Measurements from ENCODE around the gene DDX6.

The DDX6 gene, protein sequence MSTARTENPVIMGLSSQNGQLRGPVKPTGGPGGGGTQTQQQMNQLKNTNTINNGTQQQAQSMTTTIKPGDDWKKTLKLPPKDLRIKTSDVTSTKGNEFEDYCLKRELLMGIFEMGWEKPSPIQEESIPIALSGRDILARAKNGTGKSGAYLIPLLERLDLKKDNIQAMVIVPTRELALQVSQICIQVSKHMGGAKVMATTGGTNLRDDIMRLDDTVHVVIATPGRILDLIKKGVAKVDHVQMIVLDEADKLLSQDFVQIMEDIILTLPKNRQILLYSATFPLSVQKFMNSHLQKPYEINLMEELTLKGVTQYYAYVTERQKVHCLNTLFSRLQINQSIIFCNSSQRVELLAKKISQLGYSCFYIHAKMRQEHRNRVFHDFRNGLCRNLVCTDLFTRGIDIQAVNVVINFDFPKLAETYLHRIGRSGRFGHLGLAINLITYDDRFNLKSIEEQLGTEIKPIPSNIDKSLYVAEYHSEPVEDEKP

GRCh38 chr11:118791111-118791960 is at the start of gene DDX6:
Gene DDX6 (minus strand): TSS chr11:118791164. CDS start chr11:118786251, 4,913 bp downstream.
- 0 out of 2 replicates have a peak, but pooled peaks cover 4% of the 10 kb centered on the region for H3K4me1 ChIP-seq (ENCODE audit: control insufficient read depth, insufficient read depth, low read length)
- CTCF ChIA-PET = interaction anchor here (0.6 to 2.8 kb wide), 7 partner anchors 10 to 176 kb away, joined by 3 to 9 read pairs (median 3); no protein-coding TSS in a partner anchor
- H3K27ac ChIP-seq (ENCODE audit: extremely low read depth, low read depth, low read length) = peak within 1 kb of the TSS; percentile 97
- H3K36me3 ChIP-seq (ENCODE audit: control insufficient read depth in 2 of 2, insufficient read depth in 1 of 2, low read length in 2 of 2) = no peaks in the 10 kb centered on the region
- POLR2A ChIA-PET = interaction anchor here (0.6 to 3.2 kb wide), 13 partner anchors 8 to 294 kb away, joined by 3 to 17 read pairs (median 6); partner anchors contain the start of genes HMBS and PHLDB1
- peak within 1 kb of the TSS; percentile 97 for H3K4me3 ChIP-seq (ENCODE audit: low read depth, low read length)
- H3K9me3 ChIP-seq (ENCODE audit: control insufficient read depth, insufficient read depth, low read depth, low read length) = no peaks in the 10 kb centered on the region
- peak; percentile 71; the same call in 1 of the 2 replicates for TF ChIP-seq ZFP37 (tag by site-specific recombination; IDR thresholded peaks at IDR 0.05)
- peak; percentile 21; the same call in 1 of the 2 replicates for TF ChIP-seq WT1 (tag by site-specific recombination; IDR thresholded peaks at IDR 0.05)
- no peak for TF ChIP-seq HOXD13 (CRISPR knock-in tag; IDR thresholded peaks at IDR 0.05; ENCODE audit: borderline replicate concordance)
- TF ChIP-seq OVOL3 (tag by site-specific recombination; IDR thresholded peaks at IDR 0.05) = no peak
- TF ChIP-seq EGR2 (tag by site-specific recombination; IDR thresholded peaks at IDR 0.05; ENCODE audit: low read depth) = 0 out of 2 replicates have a peak, but pooled peaks have one; percentile 22
- TF ChIP-seq ZFHX2 (tag by site-specific recombination; conservative IDR thresholded peaks at IDR 0.05) = peak; percentile 55
- TF ChIP-seq KLF8 (tag by site-specific recombination; IDR thresholded peaks at IDR 0.05) = peak; percentile 39; the same call in 1 of the 2 replicates
- no peak for TF ChIP-seq ZNF114 (tag by site-specific recombination; IDR thresholded peaks at IDR 0.05)
- TF ChIP-seq ZNF335 (tag by site-specific recombination; conservative IDR thresholded peaks at IDR 0.05) = peak; percentile 72
- peak; percentile 64 for TF ChIP-seq GLIS1 (tag by site-specific recombination; IDR thresholded peaks at IDR 0.05)
- no peak for TF ChIP-seq ZNF571 (tag by site-specific recombination; IDR thresholded peaks at IDR 0.05)
- TF ChIP-seq ZBTB20 (tag by site-specific recombination; IDR thresholded peaks at IDR 0.05) = peak; percentile 39; the same call in 1 of the 2 replicates
- TF ChIP-seq ZNF660 (tag by site-specific recombination; IDR thresholded peaks at IDR 0.05) = peak; percentile 47; the same call in 1 of the 2 replicates
- TF ChIP-seq, protein P1, sequence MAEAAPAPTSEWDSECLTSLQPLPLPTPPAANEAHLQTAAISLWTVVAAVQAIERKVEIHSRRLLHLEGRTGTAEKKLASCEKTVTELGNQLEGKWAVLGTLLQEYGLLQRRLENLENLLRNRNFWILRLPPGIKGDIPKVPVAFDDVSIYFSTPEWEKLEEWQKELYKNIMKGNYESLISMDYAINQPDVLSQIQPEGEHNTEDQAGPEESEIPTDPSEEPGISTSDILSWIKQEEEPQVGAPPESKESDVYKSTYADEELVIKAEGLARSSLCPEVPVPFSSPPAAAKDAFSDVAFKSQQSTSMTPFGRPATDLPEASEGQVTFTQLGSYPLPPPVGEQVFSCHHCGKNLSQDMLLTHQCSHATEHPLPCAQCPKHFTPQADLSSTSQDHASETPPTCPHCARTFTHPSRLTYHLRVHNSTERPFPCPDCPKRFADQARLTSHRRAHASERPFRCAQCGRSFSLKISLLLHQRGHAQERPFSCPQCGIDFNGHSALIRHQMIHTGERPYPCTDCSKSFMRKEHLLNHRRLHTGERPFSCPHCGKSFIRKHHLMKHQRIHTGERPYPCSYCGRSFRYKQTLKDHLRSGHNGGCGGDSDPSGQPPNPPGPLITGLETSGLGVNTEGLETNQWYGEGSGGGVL (tag by site-specific recombination; IDR thresholded peaks at IDR 0.05) = peak; percentile 67
- 0 out of 2 replicates have a peak, but pooled peaks have one; percentile 30 for TF ChIP-seq ZSCAN5A (tag by site-specific recombination; IDR thresholded peaks at IDR 0.05)
- peak; percentile 28; the same call in 1 of the 2 replicates for TF ChIP-seq ZNF610 (tag by site-specific recombination; IDR thresholded peaks at IDR 0.05; ENCODE audit: borderline replicate concordance)
- TF ChIP-seq YY2 (tag by site-specific recombination; IDR thresholded peaks at IDR 0.05) = peak; percentile 74
- peak; percentile 89 for TF ChIP-seq ZNF366 (tag by site-specific recombination; conservative IDR thresholded peaks at IDR 0.05)
- TF ChIP-seq, protein P2, sequence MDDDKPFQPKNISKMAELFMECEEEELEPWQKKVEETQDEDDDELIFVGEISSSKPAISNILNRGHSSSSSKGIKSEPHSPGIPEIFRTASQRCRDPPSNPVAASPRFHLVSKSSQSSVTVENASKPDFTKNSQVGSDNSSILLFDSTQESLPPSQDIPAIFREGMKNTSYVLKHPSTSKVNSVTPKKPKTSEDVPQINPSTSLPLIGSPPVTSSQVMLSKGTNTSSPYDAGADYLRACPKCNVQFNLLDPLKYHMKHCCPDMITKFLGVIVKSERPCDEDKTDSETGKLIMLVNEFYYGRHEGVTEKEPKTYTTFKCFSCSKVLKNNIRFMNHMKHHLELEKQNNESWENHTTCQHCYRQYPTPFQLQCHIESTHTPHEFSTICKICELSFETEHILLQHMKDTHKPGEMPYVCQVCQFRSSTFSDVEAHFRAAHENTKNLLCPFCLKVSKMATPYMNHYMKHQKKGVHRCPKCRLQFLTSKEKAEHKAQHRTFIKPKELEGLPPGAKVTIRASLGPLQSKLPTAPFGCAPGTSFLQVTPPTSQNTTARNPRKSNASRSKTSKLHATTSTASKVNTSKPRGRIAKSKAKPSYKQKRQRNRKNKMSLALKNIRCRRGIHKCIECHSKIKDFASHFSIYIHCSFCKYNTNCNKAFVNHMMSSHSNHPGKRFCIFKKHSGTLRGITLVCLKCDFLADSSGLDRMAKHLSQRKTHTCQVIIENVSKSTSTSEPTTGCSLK (tag by site-specific recombination; IDR thresholded peaks at IDR 0.05) = no peak
- TF ChIP-seq ZBTB8A (tag by site-specific recombination; IDR thresholded peaks at IDR 0.05) = peak; percentile 96
- TF ChIP-seq ZNF24 (tag by site-specific recombination; IDR thresholded peaks at IDR 0.05) = 0 out of 2 replicates have a peak, but pooled peaks have one; percentile 22
- TF ChIP-seq SP3 (tag by site-specific recombination; IDR thresholded peaks at IDR 0.05) = peak; percentile 76
- TF ChIP-seq ZNF654 (tag by site-specific recombination; IDR thresholded peaks at IDR 0.05; ENCODE audit: low read depth) = no peak
- TF ChIP-seq ZNF433 (tag by site-specific recombination; IDR thresholded peaks at IDR 0.05; ENCODE audit: low read depth) = no peak
- no peak for TF ChIP-seq ZFP3 (tag by site-specific recombination; IDR thresholded peaks at IDR 0.05; ENCODE audit: low read depth)
- peak; percentile 53 for TF ChIP-seq SP2 (tag by site-specific recombination; IDR thresholded peaks at IDR 0.05)
- TF ChIP-seq ZBTB21 (tag by site-specific recombination; IDR thresholded peaks at IDR 0.05) = 0 out of 2 replicates have a peak, but pooled peaks have one; percentile 16
- peak; percentile 41 for TF ChIP-seq ZNF449 (tag by site-specific recombination; IDR thresholded peaks at IDR 0.05)
- TF ChIP-seq ZNF558 (tag by site-specific recombination; IDR thresholded peaks at IDR 0.05) = 0 out of 2 replicates have a peak, but pooled peaks have one; percentile 29
- TF ChIP-seq HOXC10 (CRISPR knock-in tag; IDR thresholded peaks at IDR 0.05) = no peak

All from HEK293 (cell line).